HepG2 (cell line): ENCODE data around the gene TOB1. TPM values are rescaled to one million over a fixed set of nuclear protein-coding genes. Genes with fewer than 3 reads are reported as not detected.

Experiments
- FOXJ3 ChIP-seq: sonication (generic); formaldehyde crosslinking; IDR thresholded peaks from 2 replicates; pipeline ENCODE4 v1.4.0; 2020; ENCODE audit warnings: missing genetic modification reagents, mild to moderate bottlenecking, borderline replicate concordance
- MIER2 ChIP-seq: IDR thresholded peaks from 2 replicates; pipeline ENCODE4 v1.6.1; 2016; ENCODE audit warnings: missing biosample characterization, missing genetic modification reagents
- SP5 ChIP-seq: IDR thresholded peaks from 2 replicates; pipeline ENCODE4 v1.6.1; 2016; ENCODE audit warnings: low read depth, borderline replicate concordance
- ZNF549 ChIP-seq: sonication (generic); formaldehyde crosslinking; IDR thresholded peaks from 2 replicates; pipeline ENCODE4 v1.5.0; 2020; ENCODE audit warnings: missing genetic modification reagents
- ZNF563 ChIP-seq: sonication (generic); formaldehyde crosslinking; IDR thresholded peaks from 2 replicates; pipeline ENCODE4 v1.8.0; 2022; ENCODE audit warnings: mild to moderate bottlenecking, moderate library complexity, missing genetic modification reagents
- ZNF761 ChIP-seq: sonication (generic); formaldehyde crosslinking; conservative IDR thresholded peaks from 2 replicates; pipeline ENCODE4 v1.4.0; 2020; ENCODE audit warnings: mild to moderate bottlenecking, missing genetic modification reagents
- ZNF839 ChIP-seq: sonication (generic); formaldehyde crosslinking; IDR thresholded peaks from 2 replicates; pipeline ENCODE4 v1.4.0; 2020; ENCODE audit warnings: missing genetic modification reagents, mild to moderate bottlenecking, borderline replicate concordance
- polyA plus RNA-seq, 8 experiments: library from polyadenylated mRNA; depleted of rRNA in 3 of 8; stranded (reverse) in 7 of 8; unstranded in 1 of 8; fragments of >200 nt; fragmentation: Illumina TruSeq in 4 of 8; extraction: Trizol in 4 of 8; gene quantifications; 2 replicates each; pipeline versions ENCODE4 v1.2.1 to v1.2.3, GENCODE V29; 2011 to 2016; ENCODE audit warnings: low read depth in 4 of 8, missing spikeins in 1 of 8, mixed read lengths in 1 of 8; ENCODE audit not compliant: insufficient read depth in 1 of 8
- total RNA-seq, 5 experiments: library from RNA; depleted of rRNA; stranded (reverse); fragments of >200 nt; fragmentation: Illumina TruSeq; extraction: Trizol; gene quantifications; 2 replicates each; pipeline ENCODE4 v1.2.3, GENCODE V29; 2016; ENCODE audit warnings: low read depth in 1 of 5
- TF ChIP-seq, protein P1 (sequence below): sonication (generic); formaldehyde crosslinking; IDR thresholded peaks from 2 replicates; pipeline ENCODE4 v1.4.0; 2020; ENCODE audit warnings: missing genetic modification reagents, borderline replicate concordance
- TF ChIP-seq, protein P2 (sequence below): sonication (generic); formaldehyde crosslinking; IDR thresholded peaks from 2 replicates; pipeline ENCODE4 v1.8.1; 2022; ENCODE audit warnings: mild to moderate bottlenecking, missing genetic modification reagents
- TF ChIP-seq, protein P3 (sequence below): sonication (generic); formaldehyde crosslinking; IDR thresholded peaks from 2 replicates; pipeline ENCODE4 v1.4.0; 2020; ENCODE audit warnings: low read depth, missing genetic modification reagents
- TF ChIP-seq, protein P4 (sequence below): sonication (generic); formaldehyde crosslinking; IDR thresholded peaks from 2 replicates; pipeline ENCODE4 v1.8.1; 2022; ENCODE audit warnings: low read depth, mild to moderate bottlenecking, missing genetic modification reagents
- TF ChIP-seq, protein P5 (sequence below): sonication (generic); formaldehyde crosslinking; IDR thresholded peaks from 2 replicates; pipeline ENCODE4 v1.4.0; 2020; ENCODE audit warnings: low read depth, mild to moderate bottlenecking, missing genetic modification reagents
- TF ChIP-seq, protein P6 (sequence below): sonication (generic); formaldehyde crosslinking; IDR thresholded peaks from 2 replicates; pipeline ENCODE4 v1.4.0; 2020; ENCODE audit warnings: missing genetic modification reagents
- TF ChIP-seq, protein P7 (sequence below): IDR thresholded peaks from 2 replicates; pipeline ENCODE4 v1.6.1; 2016; ENCODE audit warnings: low read depth, borderline replicate concordance

Gene TOB1
- total and polyA plus RNA-seq, 2 of the 13 experiments (the other 11 are each of a cell fraction or from before 2014, with no cell fraction given), result 21.9 to 57.7 TPM

DNA sequence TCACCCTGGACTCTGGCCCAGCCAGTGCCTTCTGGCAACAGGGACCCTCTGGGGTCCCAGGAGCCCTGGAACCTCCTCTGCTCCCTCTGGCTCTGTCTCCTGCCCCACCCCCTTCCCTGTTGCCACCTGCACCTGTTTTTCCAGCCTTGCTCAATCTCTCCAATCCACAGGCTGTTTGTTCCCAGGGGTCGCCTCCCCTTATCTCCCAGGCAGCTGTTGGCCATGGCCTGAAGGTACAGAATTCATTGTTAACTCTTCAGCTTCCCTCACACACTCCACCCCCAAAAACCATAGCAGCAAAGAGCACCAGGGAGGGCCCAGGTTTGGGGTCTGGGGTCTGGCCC lies 39.3 kb upstream of the TOB1 start (continued):
- TF ChIP-seq ZNF839 (CRISPR knock-in tag) (no peak), SP5 (peak; percentile 88), MIER2 (CRISPR knock-in tag) (peak; percentile 47; the same call in 1 of the 2 replicates), ZNF549 (CRISPR knock-in tag) (no peak), ZNF563 (CRISPR knock-in tag) (no peak), ZNF761 (CRISPR knock-in tag) (no peak), FOXJ3 (CRISPR knock-in tag) (peak; percentile 51; the same call in 1 of the 2 replicates)
- TF ChIP-seq, protein P1, sequence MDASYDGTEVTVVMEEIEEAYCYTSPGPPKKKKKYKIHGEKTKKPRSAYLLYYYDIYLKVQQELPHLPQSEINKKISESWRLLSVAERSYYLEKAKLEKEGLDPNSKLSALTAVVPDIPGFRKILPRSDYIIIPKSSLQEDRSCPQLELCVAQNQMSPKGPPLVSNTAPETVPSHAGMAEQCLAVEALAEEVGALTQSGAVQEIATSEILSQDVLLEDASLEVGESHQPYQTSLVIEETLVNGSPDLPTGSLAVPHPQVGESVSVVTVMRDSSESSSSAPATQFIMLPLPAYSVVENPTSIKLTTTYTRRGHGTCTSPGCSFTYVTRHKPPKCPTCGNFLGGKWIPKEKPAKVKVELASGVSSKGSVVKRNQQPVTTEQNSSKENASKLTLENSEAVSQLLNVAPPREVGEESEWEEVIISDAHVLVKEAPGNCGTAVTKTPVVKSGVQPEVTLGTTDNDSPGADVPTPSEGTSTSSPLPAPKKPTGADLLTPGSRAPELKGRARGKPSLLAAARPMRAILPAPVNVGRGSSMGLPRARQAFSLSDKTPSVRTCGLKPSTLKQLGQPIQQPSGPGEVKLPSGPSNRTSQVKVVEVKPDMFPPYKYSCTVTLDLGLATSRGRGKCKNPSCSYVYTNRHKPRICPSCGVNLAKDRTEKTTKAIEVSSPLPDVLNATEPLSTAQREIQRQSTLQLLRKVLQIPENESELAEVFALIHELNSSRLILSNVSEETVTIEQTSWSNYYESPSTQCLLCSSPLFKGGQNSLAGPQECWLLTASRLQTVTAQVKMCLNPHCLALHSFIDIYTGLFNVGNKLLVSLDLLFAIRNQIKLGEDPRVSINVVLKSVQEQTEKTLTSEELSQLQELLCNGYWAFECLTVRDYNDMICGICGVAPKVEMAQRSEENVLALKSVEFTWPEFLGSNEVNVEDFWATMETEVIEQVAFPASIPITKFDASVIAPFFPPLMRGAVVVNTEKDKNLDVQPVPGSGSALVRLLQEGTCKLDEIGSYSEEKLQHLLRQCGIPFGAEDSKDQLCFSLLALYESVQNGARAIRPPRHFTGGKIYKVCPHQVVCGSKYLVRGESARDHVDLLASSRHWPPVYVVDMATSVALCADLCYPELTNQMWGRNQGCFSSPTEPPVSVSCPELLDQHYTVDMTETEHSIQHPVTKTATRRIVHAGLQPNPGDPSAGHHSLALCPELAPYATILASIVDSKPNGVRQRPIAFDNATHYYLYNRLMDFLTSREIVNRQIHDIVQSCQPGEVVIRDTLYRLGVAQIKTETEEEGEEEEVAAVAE, result peak; percentile 99
- TF ChIP-seq, protein P2, sequence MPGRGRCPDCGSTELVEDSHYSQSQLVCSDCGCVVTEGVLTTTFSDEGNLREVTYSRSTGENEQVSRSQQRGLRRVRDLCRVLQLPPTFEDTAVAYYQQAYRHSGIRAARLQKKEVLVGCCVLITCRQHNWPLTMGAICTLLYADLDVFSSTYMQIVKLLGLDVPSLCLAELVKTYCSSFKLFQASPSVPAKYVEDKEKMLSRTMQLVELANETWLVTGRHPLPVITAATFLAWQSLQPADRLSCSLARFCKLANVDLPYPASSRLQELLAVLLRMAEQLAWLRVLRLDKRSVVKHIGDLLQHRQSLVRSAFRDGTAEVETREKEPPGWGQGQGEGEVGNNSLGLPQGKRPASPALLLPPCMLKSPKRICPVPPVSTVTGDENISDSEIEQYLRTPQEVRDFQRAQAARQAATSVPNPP (CRISPR knock-in tag), result no peak; the same call in 1 of the 2 replicates
- TF ChIP-seq, protein P3, sequence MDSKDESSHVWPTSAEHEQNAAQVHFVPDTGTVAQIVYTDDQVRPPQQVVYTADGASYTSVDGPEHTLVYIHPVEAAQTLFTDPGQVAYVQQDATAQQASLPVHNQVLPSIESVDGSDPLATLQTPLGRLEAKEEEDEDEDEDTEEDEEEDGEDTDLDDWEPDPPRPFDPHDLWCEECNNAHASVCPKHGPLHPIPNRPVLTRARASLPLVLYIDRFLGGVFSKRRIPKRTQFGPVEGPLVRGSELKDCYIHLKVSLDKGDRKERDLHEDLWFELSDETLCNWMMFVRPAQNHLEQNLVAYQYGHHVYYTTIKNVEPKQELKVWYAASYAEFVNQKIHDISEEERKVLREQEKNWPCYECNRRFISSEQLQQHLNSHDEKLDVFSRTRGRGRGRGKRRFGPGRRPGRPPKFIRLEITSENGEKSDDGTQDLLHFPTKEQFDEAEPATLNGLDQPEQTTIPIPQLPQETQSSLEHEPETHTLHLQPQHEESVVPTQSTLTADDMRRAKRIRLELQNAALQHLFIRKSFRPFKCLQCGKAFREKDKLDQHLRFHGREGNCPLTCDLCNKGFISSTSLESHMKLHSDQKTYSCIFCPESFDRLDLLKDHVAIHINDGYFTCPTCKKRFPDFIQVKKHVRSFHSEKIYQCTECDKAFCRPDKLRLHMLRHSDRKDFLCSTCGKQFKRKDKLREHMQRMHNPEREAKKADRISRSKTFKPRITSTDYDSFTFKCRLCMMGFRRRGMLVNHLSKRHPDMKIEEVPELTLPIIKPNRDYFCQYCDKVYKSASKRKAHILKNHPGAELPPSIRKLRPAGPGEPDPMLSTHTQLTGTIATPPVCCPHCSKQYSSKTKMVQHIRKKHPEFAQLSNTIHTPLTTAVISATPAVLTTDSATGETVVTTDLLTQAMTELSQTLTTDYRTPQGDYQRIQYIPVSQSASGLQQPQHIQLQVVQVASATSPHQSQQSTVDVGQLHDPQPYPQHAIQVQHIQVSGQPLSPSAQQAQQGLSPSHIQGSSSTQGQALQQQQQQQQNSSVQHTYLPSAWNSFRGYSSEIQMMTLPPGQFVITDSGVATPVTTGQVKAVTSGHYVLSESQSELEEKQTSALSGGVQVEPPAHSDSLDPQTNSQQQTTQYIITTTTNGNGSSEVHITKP (CRISPR knock-in tag), result no peak
- TF ChIP-seq, protein P4, sequence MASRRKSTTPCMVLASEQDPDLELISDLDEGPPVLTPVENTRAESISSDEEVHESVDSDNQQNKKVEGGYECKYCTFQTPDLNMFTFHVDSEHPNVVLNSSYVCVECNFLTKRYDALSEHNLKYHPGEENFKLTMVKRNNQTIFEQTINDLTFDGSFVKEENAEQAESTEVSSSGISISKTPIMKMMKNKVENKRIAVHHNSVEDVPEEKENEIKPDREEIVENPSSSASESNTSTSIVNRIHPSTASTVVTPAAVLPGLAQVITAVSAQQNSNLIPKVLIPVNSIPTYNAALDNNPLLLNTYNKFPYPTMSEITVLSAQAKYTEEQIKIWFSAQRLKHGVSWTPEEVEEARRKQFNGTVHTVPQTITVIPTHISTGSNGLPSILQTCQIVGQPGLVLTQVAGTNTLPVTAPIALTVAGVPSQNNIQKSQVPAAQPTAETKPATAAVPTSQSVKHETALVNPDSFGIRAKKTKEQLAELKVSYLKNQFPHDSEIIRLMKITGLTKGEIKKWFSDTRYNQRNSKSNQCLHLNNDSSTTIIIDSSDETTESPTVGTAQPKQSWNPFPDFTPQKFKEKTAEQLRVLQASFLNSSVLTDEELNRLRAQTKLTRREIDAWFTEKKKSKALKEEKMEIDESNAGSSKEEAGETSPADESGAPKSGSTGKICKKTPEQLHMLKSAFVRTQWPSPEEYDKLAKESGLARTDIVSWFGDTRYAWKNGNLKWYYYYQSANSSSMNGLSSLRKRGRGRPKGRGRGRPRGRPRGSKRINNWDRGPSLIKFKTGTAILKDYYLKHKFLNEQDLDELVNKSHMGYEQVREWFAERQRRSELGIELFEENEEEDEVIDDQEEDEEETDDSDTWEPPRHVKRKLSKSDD (CRISPR knock-in tag), result no peak
- TF ChIP-seq, protein P5, sequence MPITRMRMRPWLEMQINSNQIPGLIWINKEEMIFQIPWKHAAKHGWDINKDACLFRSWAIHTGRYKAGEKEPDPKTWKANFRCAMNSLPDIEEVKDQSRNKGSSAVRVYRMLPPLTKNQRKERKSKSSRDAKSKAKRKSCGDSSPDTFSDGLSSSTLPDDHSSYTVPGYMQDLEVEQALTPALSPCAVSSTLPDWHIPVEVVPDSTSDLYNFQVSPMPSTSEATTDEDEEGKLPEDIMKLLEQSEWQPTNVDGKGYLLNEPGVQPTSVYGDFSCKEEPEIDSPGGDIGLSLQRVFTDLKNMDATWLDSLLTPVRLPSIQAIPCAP (CRISPR knock-in tag), result no peak
- TF ChIP-seq, protein P6, sequence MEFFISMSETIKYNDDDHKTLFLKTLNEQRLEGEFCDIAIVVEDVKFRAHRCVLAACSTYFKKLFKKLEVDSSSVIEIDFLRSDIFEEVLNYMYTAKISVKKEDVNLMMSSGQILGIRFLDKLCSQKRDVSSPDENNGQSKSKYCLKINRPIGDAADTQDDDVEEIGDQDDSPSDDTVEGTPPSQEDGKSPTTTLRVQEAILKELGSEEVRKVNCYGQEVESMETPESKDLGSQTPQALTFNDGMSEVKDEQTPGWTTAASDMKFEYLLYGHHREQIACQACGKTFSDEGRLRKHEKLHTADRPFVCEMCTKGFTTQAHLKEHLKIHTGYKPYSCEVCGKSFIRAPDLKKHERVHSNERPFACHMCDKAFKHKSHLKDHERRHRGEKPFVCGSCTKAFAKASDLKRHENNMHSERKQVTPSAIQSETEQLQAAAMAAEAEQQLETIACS (CRISPR knock-in tag), result no peak
- TF ChIP-seq, protein P7, sequence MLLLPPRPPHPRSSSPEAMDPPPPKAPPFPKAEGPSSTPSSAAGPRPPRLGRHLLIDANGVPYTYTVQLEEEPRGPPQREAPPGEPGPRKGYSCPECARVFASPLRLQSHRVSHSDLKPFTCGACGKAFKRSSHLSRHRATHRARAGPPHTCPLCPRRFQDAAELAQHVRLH (CRISPR knock-in tag), result no peak; the same call in 1 of the 2 replicates
